ENCODE results near the gene NUF2. TPM values are rescaled to one million over a fixed set of nuclear protein-coding genes. Genes with fewer than 3 reads are reported as not detected.

Gene NUF2
- total and polyA plus RNA-seq, 2 of the 4 experiments (the other 2 are of a cell fraction): 13.0 to 18.5 TPM

GRCh38 chr1:163378554-163378953 is 56.8 kb downstream of the NUF2 start:
- ChIA-PET POLR2A (ENCODE audit: unreplicated experiment) (no interaction called here), CTCF (no interaction called here)
- Histone ChIP-seq H2BK20ac (ENCODE audit: low read depth, low read length) (no peak overlapping the region), H3K4ac (ENCODE audit: low read depth, low read length) (no peak overlapping the region), H3K4me2 (ENCODE audit: low read depth, low read length) (no peak overlapping the region), H3K27ac (ENCODE audit: insufficient read depth, low read length) (no peak overlapping the region), H2BK15ac (ENCODE audit: low read depth, low read length) (no peak overlapping the region), H4K91ac (ENCODE audit: insufficient read depth, low read depth, low read length) (no peak overlapping the region), H2AFZ (replicated peaks; ENCODE audit: low read length, poor library complexity) (no peak overlapping the region), H3K27me3 (ENCODE audit: control insufficient read depth, insufficient read depth, low read length) (no peaks in the 10 kb centered on the region), H3K9me1 (ENCODE audit: insufficient read depth, low read length) (no peaks in the 10 kb centered on the region), H3K14ac (replicated peaks; ENCODE audit: low read depth, low read length) (no peak overlapping the region), H3K23ac (ENCODE audit: low read depth, low read length) (no peak overlapping the region), H4K8ac (ENCODE audit: low read depth in 2 of 2, low read length in 2 of 2) (no peak overlapping the region), H2BK5ac (ENCODE audit: low read depth, low read length, poor library complexity, severe bottlenecking) (no peak overlapping the region), H3K9ac (ENCODE audit: low read depth, low read length) (no peak overlapping the region), H3K79me1 (ENCODE audit: low read depth in 1 of 2, low read length in 2 of 2) (no peaks in the 10 kb centered on the region), H2AK9ac (replicated peaks; ENCODE audit: low read depth, low read length, poor library complexity) (no peak overlapping the region), H3K36me3 (ENCODE audit: control insufficient read depth, insufficient read depth, low read length) (no peaks in the 10 kb centered on the region), H4K20me1 (ENCODE audit: insufficient read depth, low read length) (no peaks in the 10 kb centered on the region), H3K9me3 (ENCODE audit: control insufficient read depth, insufficient read depth, low read length) (no peaks in the 10 kb centered on the region), H3K56ac (ENCODE audit: extremely low read depth, insufficient read depth, low read length) (no peak overlapping the region), H3K18ac (ENCODE audit: low read depth, low read length) (no peak overlapping the region), H3K4me3 (ENCODE audit: insufficient read depth, low read depth, low read length) (no peak overlapping the region), H3K4me1 (ENCODE audit: control insufficient read depth, insufficient read depth, low read length) (no peaks in the 10 kb centered on the region), H2BK120ac (ENCODE audit: low read depth, low read length) (no peak overlapping the region), H4K5ac (ENCODE audit: low read depth, low read length) (no peak overlapping the region), H2AK5ac (ENCODE audit: low read depth, low read length) (no peak overlapping the region)
- WGBS, 2 experiments (ENCODE audit: extremely low coverage in 2 of 2, insufficient read length in 1 of 2): no CpG with 5 or more reads among the region's 2 CpGs
- TF ChIP-seq MXI1 (IDR thresholded peaks at IDR 0.05; ENCODE audit: borderline replicate concordance, low read depth, low read length): no peak
- TF ChIP-seq CTCF (conservative IDR thresholded peaks at IDR 0.05; ENCODE audit: low read depth, low read length): no peak
- TF ChIP-seq SMC3 (IDR thresholded peaks at IDR 0.05; ENCODE audit: low read depth, low read length): no peak
- no peak for TF ChIP-seq FOS (IDR thresholded peaks at IDR 0.05; ENCODE audit: low read depth, low read length)
- no peak for TF ChIP-seq CHD1 (IDR thresholded peaks at IDR 0.05; ENCODE audit: low read depth, low read length)
- TF ChIP-seq MAZ (IDR thresholded peaks at IDR 0.05; ENCODE audit: borderline replicate concordance, low read depth, low read length): no peak
- no peak for TF ChIP-seq NFE2L2 (IDR thresholded peaks at IDR 0.05; ENCODE audit: low read depth, low read length)
- no peak for TF ChIP-seq BHLHE40 (IDR thresholded peaks at IDR 0.05; ENCODE audit: low read depth, low read length)
- no peak for TF ChIP-seq POLR2A (IDR thresholded peaks at IDR 0.05; ENCODE audit: low read depth, low read length)
- TF ChIP-seq USF2 (IDR thresholded peaks at IDR 0.05; ENCODE audit: low read depth, low read length): no peak
- TF ChIP-seq RCOR1 (IDR thresholded peaks at IDR 0.05; ENCODE audit: insufficient replicate concordance, low read length): no peak
- no peak for TF ChIP-seq MAFK (IDR thresholded peaks at IDR 0.05; ENCODE audit: low read depth, low read length)
- no peak for TF ChIP-seq RAD21 (IDR thresholded peaks at IDR 0.05; ENCODE audit: low read length)
- no peak for TF ChIP-seq ELK1 (IDR thresholded peaks at IDR 0.05; ENCODE audit: borderline replicate concordance, low read depth, low read length)
- TF ChIP-seq CEBPB (IDR thresholded peaks at IDR 0.05; ENCODE audit: low read depth, low read length): no peak
- no TSS peak for BruUV-seq (replicated peaks)
- no peak for DNase-seq
- dilution Hi-C loops (cut with HindIII; ENCODE audit: low sequenced_read_pairs, unreplicated experiment): no loop called here
- intact Hi-C loops (cut with micrococcal nuclease): no loop called here
- in situ Hi-C loops (cut with MboI; ENCODE audit: low sequenced_read_pairs): no loop called here
- no peak for ATAC-seq (ENCODE audit: low read depth)
